Measurements from ENCODE around the gene KCNMA1.

KCNMA1 gene

DNA sequence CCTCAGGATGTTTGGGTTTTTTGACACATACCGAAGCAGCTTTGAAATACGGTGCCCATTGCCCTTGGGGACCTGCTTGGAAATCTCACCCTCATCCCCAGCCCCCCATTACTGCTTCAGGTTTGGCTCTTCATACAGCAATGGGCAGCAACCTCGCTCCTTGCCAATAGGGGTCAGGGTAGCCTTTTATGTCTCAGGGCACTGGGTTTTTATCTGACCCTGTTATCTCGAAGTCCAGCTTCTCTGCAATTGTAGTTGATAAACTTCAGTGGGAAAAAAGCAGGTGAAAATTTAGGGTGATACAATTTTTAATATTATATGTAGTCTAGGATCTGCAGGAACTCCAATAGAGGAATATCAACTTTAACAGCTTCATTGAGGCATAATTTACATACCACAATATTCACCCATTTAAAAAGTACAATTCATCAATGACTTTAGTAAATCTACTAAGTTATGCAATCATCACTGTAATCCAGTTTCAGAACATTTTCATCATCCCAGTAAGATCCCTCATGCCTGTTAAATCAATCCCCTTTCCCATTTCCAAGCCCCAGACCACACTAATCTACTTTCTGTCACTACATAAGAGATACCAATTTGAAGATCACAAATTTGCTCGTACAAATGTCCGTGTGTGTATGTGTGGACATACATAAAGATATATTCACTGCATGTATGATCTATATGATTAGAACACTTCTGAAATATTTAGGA is 386.2 kb downstream of the KCNMA1 start:
- DNase-seq, result no peak

DNA sequence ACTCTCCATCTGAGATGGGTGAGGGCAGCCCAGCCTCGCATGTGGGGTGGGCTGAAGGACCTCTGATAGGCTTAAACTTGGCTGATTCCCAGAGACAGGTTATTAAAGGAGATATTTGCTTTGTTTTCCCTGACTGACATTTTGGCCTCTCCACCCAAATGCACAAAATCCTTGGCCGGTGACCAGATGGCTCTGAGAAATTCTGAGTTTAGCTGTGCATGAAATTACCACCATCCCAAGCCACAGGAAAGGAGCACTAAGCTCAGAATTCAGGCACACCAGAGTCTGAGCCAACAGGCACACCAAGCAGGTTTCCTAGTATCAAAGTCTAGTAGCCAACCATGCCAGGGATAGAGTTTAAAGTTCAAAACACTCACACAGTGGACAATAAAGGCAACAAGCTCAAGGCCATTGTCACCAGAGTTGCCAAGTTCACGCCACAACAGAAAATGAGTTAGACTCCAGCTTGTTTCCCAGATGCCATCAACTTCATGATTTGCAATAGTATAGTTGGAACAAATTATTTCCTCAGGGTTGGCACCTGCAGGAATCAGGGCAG is 387.6 kb downstream of the KCNMA1 start:
- DNase-seq, result no peak

DNA sequence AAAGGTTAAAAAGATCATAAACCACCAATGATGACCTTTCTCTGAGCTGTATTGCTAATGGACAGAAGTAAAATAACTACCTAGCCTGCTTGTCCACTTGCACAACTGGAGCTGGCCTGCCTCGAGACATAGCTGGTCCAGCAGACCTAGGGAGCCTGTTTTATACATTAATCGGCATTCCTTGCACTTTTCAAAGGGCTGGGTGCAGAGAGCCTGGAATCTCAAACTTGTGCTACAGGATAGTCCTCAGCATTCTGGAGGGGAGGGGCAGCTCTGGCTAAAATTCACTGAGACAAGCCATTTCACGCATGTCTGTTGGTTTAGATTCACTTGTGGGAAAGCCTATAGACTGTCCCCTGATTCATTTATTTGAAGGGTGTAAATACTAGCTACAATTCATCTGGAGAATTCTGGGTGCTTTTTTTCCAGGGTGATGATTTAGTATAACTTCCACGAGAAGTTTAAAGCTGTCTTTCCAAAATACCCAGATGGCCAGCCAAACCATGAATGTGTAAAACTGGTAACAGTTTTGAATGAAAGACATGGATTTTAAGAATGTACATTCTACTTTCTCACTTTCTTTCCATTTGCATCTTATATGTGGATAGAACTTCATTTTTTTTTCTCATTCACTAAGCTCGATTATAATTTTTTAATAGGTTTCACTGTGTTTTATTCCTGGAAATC is 389.4 kb downstream of the KCNMA1 start:
- DNase-seq, result no peak

DNA sequence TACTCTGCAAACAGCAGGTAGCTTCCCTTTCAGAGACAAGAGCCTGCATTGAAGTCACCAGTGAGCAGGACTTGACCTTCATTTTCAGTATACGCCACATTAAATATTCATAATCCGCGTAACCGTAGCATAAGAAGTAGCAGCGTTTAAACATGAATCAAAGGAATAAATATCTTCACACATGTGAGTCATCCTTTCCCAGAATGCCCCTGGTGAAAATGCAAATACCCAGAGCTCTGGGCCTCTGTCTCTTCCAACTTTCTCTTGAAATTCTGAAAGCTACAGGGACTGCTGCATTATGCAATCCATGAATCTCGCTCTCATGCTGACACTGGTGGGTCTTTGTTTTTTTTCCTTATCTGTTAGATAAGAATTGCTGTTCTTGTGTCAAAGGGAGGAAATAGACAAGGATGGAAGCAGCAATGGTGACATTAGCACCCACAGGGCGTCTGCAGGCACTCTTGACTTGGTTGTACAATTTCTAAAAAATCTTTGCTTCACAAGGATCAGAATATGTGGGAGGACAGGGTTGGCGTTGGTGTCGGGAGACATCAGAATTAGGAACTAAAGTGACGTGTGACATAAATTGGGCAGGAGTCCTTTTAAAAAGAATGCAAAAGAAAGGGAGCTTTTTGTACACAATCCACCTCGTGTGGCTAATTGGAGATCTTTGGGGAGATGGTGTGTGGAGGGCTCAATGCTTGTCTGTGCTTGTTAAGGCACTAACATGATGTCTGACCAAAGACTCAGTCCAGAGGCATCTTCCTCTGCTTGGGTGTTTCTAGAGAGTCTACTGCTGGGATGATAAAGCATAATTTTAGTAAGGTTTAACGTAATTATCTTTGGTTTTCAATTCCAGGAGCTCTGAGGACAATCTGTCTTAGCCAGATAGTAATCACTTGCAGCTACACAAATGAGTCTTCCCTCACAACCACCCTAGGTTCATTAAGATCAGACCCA is 390.3 kb downstream of the KCNMA1 start:
- no peak for DNase-seq

DNA sequence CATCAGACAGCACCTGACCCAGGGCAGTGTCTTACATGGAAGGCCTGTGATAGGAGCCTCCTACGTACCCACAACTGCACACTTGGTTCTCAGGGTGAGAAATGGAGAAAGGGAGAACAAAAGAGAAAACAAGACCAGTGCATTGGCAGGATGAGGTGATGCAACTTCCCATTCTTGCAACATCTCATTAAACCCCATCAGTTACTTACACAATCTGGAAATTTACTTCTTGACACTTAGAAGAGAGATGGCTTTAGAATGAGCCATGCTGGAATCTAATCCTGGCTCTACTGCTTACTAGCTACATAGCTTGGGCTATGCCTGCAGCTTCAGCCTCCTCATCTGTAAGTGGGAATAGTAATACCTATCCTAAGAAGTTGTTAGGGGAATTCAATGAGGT is 391.7 kb downstream of the KCNMA1 start:
- DNase-seq, result no peak

DNA sequence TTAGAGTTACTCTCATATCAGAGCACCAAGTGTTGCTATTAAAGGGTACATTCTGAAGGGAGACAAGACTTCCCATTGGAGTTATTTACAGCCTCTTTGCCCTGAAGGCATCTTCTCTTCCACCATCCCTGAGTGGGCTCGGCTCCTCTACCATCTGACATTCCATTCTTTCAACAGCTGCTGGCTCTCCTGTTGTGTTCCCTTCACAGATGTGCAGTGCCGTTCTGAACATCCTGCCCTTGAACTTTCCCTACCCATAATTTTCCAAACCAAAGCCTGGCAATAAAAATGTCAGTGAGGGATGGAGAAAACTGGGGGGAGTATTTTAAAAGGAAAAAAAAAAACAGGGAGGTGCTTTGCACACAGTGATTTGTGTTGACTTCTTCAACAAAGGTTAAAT is 392.9 kb downstream of the KCNMA1 start:
- no peak for DNase-seq

DNA sequence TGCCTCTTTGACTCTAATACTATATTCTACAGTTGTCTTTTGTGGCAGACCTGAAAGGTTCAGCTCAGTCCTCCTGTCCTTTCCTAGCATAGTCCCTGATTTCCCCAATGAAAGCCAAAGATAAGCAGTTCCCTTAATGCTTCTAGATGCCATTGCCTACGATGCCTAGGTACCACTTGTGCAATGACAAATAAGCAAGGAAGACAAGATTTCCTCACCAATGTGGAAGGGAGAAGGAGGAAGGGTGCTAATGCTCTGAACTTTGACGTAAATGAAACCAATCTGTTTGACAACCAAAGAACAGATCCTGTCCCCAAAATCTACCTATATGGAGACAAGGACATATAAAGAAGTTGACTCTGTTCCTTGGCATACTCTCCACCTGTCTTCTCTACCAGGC is 393.3 kb downstream of the KCNMA1 start:
- DNase-seq, result no peak

DNA sequence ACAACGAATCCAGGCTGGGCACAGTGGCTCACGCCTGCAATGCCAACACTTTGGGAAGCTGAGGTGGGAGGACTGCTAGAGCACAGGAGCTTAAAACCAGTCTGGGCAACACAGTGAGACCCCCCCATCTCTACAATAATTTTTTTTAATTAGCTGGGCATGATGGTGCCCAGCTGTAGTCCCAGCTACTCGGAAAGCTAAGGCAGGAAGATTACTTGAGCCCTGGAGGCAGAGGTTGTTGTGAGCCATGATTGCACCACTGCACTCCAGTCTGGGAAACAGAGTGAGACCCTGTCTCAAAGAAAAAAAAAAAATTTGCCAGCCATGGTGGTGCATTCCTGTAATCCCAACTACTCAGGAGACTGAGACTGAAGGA is 396.3 kb downstream of the KCNMA1 start:
- DNase-seq, result no peak

DNA sequence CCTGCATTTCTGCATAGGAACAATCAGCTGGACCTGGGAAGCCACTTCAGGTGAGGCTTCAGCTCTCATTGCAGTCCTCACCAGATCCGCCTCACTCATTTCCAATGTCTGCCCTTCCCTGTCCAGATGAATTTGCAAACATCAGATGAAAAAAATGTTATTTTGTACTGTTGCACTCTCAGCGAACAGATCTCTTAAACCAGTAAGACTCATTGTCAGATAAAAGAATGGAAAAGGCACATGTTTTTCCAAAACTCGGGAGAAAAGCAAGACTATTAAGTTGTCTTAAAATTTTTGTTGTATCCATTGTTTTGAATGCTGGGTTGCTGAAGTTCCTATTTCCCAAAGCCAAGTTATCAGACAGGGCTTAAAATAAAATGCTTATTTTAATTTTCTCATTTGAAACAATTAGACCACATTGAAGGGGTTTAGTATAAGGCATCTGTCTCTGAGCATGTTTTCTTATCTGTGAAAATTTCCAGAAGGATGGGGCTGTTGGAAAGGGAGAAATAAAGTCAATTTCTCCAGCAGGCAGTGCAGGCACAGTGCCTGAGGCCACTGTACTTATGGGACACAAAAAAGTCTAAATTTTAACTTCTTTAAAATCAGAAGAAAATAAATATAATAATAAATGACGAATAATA is 396.8 kb downstream of the KCNMA1 start:
- DNase-seq, result no peak

DNA sequence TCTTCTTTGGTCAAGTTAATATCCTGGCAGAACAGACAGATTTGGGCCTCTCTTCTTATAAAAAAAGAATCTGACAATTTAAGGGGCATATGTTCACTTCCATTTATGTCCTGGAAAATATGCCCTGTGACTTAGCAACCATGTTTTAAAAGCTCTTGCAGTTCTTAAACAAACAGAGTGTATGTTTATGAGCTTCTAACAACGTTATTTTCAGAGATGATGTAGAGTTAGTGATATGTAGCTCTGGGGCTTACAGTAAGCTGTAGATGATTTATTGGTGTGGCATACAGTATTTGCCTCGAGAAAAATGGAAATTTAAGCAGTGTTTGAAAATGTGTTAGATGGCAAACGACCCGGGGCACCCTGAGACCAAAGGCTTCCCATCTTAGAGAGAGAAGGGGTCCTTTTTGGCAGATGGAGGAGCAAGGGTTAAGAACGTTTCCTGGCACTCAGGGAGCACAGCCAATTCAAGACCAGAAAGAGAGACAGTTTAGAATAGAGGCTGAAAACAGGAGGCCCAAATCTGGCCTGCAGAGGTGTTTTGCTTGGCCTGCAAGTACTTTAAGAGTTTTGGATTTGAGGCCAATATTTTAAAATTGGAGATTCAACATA is 397.5 kb downstream of the KCNMA1 start:
- no peak for DNase-seq

DNA sequence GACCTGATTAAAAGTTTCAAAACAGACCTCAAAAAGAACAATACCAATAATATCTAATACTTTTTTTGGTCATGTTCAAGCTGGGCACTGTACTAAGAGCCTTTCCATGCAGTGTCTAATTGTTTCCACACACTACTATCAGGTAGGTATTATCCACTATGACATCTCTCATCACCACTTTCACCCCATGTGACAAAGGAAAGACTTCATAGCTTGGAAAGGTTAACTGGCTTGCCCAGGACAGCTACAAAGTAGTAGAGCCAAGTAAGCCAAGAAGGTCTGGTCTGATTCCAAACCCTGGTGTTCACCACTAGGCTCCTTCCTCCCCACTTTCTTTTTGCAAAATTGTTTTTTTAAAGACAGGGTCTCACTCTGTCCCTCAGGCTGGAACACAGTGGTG is 400.5 kb downstream of the KCNMA1 start:
- no peak for DNase-seq

DNA sequence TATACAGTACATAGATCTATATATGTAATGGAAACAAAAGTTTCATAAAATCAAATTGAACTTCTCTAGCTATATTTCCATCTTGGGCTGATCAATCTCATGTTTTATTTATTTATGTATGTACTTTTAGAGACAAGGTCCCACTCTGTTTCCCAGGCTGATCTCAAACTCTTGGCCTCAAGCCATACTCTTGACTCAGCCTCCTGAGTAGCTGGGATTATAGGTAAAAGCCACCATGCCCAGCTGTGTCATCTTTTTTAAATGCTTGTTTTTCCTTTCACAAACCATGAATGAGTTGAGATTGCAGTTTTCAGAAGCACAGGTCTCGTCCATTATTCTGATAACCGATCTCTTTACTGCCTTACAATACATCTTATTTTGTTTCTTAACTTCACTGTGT is 400.9 kb downstream of the KCNMA1 start:
- no peak for DNase-seq

DNA sequence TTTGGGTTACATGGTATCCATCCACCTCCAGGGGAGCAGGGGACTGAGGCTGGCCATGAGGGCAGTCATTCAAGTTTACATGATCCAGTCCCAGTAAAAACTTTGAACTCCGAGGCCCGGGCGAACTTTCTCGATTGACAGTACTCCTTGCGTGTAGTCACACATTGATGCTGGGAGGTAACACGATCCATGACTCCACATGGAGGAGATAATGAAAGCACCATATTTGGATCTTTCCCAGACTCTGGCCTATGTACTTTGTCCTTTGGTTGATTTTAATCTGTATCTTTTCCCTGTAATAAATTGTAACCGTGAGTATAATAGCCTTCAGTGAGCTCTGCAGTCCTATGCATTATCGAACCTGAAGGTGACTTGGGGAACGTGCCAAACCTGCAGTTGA is 401.6 kb downstream of the KCNMA1 start:
- DNase-seq, result no peak

DNA sequence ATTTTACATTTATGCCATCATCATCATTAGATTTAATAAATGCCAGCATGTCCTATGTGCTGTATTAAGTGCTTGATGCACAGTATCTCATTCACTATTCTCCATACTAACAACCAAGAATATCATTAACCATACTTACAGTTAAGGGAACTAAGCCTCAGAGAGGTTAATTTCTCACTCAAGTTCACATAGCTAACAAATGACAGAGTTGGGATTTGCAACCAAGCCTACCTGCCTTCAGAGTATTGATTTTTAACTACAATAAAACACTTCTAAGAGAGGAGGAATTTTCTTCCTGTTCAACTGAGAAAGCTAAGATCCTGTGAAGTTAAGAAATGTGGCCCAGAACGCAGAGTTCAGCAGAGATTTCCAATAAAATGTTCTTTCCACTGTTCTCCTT is 403.0 kb downstream of the KCNMA1 start:
- DNase-seq, result no peak

DNA sequence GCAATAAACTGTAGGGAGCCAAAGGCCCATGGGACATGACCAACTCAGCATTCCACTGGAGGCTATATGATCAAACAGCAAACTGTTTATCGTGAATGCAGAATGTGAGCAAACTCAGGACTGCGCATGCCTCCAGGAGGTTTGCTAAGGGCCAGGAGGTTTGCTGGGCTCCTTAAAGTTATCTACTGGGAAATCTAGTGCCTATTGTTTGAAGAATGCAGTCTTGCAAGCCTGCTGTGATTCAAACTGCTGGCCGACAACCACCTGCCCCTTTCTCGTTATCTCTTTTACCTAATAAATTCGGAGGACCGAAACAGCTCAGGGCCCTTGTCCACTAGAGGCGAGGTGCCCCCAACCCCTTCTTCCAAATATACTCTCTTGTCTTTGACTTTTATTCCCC is 404.1 kb downstream of the KCNMA1 start:
- DNase-seq, result no peak

DNA sequence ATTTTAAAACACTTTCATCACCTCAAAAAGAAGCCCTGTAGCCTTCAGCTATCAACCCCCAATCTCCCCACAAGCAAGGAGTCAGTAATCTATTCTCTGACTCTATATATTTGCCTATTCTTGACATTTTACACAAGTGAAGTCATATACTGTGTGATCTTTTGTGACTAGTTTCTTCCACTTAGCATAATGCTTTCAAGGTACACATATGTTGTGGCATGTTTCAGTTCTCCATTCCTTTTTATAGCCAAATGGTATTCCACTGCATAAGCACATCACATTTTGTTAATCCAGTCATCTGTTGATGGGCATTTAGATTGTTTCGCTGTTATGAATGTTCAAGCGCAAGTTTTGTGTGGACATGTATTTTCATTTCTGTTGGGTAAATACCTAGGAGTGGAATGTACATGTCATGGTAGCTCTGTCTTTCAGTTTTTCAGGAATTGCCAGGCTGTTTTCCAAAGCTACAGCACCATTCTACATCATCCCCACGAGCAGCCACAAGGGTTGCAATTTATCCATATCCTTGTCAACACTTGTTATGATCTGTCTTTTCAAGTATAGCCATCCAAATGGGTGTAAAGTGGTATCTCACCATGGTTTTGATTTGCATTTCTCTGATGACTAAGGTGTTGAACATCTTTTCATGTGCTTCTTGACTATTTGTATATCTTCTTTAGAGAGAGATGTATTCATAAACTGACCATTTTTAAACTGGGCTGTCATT is 405.6 kb downstream of the KCNMA1 start:
- DNase-seq, result no peak

DNA sequence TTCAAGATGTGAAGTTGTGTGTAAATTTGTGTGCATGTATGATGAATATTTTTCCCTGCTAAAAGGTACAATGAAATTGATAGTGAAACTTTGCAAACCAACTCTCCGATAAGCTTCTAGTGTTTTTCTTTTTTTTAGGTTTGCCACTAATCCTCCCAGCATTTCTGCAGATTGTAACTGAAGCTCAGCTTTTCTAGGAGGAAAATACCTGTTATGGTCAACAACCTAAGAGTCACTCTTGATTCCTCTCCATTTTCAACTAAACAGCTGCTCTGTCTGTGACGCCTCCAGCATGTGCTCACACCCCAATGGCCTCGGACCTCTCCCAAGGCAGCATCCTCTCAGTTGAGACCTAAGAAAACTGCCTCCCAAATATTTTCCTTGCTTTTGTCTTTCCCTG is 406.2 kb downstream of the KCNMA1 start:
- no peak for DNase-seq

DNA sequence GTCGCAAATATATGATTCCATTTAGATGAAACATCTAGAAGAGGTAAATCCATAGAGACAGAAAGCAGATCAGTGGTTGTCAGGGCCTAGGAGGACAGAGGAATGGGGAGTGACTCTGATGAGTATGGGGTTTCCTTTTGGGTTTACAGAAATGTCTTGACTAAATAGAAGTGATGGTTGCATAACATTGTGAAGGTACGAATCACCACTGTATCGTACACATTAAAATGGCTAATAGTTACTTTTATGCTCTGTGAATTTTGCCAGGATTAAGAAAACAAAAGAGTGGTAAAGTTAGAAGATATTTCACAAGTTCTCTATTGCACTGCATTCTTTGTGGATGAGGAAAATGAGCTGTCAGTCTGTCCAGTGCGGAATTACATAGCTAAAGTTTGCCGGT is 407.4 kb downstream of the KCNMA1 start:
- DNase-seq, result no peak

DNA sequence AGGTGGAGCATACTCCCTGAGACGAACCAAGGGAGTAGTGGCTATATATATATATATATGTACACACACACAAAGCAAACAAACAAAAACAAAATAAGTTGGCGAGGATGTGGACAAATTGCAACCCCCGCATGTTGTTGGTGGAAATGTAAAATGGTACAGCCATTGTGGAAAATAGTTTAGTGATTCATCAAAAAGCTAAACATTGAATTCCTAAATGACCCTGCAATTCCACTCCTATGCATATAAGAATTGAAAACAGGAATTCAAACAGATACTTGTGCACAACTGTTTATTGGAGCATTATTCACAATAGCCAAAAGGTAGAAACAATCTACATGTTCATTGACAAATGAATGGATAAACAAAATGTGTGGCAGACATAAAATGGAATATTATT is 407.9 kb downstream of the KCNMA1 start:
- DNase-seq, result no peak

DNA sequence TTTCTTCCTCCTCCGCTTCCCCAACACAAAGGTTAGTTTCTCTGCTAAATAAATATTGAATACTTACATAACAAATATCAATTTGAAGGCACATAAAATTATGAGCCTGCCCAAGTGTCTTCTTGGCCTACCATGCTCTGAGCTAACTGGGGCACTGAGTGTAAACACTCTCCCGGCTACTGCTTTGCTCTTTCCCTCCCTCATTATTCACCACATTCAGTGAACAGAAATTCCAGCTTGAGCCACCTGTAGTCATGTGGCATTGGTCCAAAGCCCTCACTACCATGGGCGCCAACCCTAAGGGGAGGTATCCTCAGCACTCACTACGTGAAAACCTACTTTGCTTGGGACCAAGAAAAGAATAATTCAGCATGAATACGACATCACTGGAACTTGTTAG is 409.0 kb downstream of the KCNMA1 start:
- no peak for DNase-seq

DNA sequence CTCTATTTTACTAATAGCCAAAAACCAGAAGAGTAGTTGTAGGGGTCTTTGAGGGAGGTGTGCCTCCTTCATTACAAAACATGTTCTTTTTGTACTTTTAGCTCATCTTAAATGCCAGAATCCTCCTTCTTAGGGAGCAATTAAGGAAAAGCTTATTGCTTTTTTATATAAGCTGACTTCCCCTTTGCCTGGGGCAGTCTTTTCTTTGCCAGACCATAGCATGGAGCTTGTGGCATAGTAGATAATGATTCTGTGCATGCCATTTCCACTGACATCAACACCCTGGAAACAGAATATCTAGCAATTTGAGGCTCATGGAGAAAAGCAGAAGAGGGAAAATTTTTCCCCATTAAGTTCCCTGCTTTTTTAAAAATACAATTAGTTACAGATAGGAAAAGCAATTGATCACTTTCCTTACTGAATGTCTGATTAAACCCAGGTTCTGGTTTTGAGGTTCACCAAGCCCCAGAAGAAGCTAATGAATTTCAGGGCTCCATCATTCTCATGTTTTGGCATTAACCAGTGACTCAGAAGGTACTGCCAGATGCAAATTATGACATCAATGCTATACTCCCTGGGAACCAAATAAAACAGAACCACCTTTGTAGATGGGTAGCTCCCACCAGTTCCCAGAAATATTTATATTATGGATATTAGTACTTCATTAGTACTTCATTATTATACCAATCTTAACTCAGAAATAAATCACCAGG is 410.6 kb downstream of the KCNMA1 start:
- no peak for DNase-seq

All from activated CD4-positive, alpha-beta T cell treated with anti-CD3 and anti-CD28 coated beads for 4 hours (primary cell).